Stimulated activated CD4-positive, alpha-beta T cell treated with anti-CD3 and anti-CD28 coated beads, Interleukin-2, amount 100 ng/mL, for 48 hours (primary cell): ENCODE measurements around the gene SPAG16.
"Not testable (repeated sequence)": the region's sequence is repeated elsewhere in the genome, so short reads cannot be mapped to it uniquely, and the experiment has no call there.

Experiments
- DNase-seq, 2 donors: peaks; one replicate each; pipeline ENCODE4 v3.0.0-alpha.2; 2020

The SPAG16 gene

DNA sequence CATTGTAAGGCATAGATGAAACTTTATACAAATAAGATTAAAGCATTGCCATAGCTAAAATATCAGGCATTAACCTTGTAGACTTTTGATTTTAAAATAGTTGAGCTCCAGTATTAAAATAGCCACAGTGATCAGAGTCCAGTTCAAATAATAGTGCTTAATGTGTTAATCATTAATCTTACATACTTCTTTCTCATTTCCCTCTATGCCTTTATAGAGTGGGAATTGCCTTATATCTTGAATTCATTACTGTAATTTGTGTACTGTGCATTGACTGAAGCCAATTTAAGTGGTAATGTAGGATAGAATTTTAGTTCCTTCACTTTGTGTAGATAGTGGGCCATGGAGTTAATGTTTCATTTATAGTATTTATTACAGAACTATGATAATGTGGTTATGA lies 577.4 kb downstream of the SPAG16 start:
- no peak for DNase-seq

DNA sequence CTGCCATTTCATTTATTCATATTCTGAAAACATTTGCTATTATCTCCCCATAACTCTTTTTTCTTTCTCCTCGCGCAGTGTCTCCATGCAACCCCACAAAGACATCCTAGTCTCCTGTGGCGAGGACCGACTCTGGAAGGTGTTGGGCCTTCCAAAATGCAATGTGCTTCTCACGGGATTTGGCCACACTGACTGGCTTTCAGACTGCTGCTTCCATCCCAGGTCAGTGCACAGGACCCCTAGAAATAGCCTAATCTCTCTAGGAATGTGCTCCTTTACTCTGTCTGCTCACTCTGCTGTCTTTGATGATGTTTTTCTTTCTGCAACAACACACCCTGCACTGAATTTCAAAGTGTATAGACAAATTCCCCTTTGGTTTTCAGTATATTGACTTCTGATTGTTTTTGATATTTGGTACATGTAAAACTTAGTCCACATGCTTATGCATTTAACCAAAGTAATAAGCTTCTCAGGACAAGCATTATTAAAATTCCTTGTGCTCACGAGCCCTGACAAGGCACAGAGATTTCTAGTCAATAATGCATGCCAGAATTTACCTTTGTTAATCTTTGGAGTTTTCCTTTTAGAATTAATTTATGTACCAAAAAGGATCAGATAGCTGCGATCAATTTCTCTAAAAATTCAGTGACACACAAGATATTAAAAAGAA lies 578.3 kb downstream of the SPAG16 start:
- DNase-seq: no peak

DNA sequence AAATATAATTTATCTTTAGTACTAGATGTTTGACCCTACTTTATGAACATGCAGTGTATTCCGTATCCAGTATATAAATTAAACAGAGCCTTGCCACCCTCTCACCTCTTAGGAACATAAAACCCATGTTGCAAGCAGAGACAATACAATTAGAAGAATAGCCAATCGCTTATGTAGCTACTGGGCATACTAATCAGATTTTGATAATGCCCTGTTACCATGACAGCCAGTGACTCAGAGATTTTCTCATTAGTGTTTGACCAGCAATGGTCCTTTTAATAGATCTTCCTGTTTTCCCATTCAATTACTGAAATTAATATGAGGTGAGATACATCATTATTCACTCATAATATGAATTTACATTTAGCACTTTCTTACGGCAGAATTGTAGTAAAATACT lies 579.3 kb downstream of the SPAG16 start:
- DNase-seq: no peak

DNA sequence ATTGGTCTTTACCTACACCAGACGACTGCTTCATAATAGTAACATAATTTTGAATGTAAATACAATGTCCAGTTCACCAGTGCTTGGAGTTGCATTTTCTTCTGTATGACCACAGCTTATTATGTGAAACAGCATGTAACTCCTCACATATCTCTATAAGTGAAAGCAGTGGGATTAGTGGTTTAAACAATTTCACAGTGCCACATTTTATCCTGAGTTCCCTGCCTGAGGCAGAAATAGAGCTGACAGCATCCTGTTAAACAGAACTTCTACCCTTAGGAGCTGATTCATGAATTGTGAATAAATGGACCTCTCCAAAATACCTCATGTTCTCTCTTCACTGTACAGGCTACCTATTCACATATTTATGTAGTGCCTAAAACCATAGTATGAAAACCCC lies 584.3 kb downstream of the SPAG16 start:
- no peak for DNase-seq

DNA sequence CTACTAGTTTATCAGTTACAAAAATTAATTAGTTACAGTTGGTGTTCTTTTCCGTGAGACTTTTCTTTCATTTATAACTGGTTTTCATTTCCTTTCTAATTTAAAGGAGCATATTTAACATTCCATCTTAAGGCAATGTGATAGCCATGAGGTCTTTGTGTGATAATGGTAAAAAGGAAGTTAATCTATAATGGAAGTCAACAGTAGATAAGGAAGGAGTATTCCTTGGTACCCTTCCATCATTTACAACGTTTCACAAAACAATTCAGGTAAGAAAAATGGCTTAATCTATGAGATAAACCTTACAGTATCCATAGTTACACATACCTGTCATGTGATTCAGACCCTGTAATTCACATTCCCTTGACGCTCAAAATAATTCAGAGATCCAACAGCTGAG lies 601.2 kb downstream of the SPAG16 start:
- DNase-seq: no peak

DNA sequence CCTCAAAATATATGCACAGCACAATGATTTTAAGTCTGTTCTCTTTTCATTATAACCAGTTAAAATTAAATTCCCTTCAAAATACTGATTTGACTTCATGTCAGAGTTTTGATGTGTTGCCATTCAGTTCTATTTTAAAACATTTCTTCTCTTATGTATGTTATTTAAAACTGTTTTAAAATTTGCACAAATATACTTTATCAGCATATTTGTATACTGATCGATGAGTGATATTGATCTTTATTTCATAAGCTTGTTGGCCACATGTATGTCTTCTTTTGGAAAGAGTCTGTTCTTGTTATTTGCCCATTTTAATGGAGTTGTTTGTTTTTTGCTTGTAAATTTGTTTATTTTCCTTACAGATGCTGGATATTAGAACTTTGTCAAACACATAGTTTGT lies 630.2 kb downstream of the SPAG16 start:
- no peak for DNase-seq

DNA sequence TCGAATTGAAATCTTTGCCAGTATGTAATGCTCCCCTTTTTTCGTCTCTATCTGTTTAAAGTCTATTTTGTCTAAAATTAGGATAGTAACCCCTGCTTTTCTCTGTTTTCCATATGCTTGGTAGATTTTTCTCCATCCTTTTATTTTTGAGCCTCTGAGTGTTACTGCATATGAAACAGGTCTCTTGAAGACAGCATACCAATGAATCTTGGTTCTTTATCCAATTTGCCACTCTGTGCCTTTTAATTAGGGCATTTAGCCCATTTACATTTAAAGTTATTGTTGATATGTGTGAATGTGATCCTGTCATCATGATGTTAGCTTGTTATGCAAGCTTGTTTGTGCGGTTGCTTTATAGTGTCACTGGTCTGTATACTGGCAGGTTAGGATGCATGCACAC lies 635.8 kb downstream of the SPAG16 start:
- DNase-seq: no peak

DNA sequence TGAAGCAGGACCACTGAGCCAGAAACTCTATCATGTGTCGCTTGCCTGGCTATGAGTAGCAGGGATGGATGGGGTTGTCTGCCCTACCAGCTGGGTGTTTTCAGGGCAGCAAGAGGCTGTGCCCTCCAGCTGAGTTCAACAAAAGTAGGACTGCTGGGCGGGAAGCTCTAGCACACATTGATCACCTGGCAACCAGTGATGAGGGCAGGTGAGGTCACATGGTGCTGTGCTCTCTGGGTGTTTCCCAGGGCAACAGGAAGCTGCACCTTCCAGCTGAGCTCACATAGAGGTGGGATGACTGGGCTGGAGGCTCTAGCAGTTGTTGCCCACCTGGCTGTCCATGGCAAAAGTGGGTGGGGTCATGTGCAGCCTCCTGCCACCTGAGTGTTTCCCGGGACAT lies 639.3 kb downstream of the SPAG16 start:
- no peak for DNase-seq

DNA sequence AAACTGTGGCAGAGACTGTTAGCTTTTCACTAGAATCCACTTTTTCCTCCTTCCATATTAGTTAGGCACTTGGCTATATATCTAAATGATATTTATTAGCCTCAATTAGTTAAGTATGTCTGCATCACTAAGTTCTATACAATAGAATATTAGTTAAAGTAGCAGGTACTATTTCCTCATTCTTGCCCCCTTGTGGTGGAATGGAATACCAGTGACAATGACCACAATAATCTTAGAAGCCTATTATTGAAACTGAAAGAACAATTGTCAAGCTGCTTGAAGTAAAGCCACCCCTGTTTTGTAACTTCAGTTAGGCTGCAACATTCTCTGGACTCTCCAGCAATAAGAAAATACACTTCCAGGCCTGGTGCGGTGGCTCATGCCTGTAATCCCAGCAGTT lies 650.3 kb downstream of the SPAG16 start:
- DNase-seq: no peak

DNA sequence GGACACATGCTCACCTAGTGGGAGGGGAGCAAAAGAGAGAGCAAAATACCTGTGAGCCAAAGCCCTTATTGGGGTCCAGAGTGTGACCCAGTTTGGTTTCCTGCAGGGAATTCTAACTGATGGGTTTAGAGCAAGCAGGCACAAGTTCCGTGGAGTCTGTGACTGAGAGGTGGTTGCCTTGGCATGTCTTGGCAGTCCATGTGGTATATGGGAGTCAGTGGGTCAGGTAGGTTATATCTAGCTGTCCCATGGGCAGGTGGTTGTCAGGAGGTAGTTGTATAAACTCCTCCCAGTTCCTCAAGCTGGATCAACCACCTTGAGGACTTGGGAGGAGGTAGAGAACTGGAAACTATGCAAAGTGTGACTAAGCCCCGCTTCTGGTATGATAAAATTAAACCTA lies 673.8 kb downstream of the SPAG16 start:
- no peak for DNase-seq

DNA sequence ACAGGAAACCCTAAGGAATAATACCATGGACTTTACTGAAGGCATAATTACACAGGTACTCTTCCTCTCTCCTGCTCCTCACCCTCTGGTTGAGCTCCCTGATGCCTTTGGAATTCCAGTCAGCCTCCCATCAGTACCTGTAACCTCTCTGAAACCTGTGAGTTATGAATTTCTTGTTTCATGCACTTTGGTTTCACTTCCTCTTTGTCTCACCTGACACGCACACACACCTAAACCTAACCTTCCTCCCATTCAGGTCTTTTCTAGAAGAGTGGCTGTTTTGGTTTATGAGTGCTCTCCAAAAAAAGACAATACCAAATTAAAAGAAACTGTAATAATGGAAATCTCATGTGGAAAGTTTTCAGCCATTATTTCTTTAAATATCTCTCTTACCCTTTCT lies 675.3 kb downstream of the SPAG16 start:
- DNase-seq: no peak

DNA sequence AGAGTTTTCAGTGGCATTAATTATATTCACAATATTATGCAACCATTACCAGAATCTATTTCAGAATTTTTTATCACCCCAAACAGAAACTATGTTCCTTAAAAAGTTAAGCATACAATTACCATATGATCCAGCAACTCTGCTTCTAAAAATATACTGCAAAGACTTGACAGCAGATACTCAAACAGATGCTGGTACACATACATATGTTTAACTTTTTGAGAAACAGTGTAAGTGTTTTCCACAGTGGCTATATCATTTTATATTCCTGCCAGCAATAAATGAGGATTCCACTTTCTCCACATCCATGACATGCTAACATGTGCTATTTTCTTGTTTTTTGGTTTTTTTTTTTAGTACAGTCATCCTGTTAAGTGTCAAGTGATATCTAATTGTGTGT lies 687.3 kb downstream of the SPAG16 start:
- no peak for DNase-seq

DNA sequence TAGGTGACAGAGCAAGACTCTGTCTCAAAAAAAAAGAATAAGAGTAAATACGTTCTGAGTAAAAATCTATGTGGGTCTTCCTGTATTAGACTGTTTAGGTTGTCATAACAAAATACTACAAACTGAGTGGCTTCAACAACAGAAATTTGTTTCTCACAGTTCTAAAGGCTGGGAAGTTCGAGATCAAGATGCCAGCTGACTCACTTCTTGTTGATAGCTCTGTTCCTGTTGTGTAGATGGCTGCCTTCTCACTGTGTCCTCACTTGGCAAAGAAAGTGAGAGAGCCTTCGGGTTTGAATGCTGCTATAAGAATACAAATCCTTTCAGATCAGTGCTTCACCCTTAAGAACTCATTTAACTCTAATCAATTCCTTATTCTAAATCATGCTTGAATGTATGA lies 696.6 kb downstream of the SPAG16 start:
- no peak for DNase-seq

DNA sequence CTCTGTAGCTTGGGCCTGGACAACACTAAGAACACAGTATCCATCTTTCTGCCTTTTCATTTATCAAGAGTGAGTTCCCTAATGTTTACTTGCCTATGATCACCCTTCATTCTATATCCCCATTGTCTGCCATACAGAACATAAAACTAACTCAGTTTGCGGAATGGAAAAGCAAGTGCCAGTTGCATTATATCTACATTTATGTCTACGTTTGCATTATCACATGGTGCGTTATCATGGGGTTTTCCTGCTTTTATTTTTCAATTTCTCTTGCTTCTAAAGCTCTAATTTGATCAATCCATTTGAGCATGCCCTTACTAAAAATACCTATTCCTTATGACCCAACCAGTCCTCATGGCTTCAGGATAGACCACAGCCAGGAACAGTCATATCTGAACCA lies 704.9 kb downstream of the SPAG16 start:
- no peak for DNase-seq

DNA sequence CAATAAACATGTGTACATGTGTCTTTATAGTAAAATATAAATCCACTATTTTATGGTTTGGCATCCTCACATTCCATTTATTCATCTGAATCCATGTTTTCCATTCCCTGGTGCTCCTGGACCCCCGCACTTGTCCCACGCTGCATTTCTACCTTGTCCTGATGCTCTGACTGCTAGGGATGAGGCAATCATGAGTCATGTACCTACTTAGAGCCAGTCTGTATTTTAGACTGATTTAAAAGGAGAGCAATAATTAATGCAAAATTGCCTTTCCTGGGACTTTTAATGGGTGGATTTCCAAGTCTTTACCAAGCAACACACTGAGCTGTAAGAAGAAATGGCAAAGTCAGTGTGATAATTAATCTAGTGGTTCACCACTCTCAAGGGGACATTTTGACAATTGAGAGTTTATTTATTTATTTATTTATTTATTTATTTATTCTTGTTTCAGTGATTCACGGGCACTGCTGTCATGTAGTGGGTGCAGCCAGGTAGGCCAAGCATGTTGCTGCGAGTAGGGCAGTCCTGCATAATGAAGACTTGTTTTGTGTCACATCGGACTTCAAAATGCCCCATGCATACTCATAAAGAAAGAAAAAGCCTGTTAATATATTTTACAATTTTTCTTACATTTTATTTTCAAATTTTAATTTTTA lies 707.3 kb downstream of the SPAG16 start:
- DNase-seq: no peak

DNA sequence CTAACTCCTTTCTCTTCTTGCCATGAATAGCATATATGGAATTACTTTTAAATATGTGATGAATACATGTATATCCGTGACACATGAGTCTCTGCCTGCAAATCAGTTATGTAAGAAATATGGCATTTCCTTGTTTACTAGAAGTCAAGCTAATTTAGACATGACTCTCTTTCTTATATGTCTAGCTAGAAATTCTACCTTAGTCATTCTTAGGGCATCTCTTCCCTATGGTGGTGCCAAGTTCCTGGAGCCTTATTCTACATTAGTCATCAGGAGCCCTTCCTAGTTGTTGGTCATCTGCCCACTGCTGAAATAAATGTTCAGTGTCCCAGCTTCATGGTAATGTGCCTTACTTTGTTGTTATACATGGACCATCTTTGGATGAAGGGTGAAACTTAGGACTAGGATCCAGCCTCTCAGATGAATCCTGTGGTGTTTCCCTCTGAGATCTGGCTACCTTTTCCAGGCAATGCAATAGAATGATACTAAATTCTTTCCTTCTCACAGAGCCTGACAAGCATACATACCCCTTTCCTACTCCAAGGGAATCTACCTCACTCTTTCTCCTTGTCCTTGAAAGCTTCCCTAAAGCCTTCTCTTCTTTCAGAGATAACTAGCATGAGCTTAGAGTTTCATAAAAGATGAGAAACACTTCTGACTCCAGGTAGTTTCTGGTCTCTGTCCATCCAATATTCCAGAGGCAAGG lies 711.3 kb downstream of the SPAG16 start:
- DNase-seq: no peak

DNA sequence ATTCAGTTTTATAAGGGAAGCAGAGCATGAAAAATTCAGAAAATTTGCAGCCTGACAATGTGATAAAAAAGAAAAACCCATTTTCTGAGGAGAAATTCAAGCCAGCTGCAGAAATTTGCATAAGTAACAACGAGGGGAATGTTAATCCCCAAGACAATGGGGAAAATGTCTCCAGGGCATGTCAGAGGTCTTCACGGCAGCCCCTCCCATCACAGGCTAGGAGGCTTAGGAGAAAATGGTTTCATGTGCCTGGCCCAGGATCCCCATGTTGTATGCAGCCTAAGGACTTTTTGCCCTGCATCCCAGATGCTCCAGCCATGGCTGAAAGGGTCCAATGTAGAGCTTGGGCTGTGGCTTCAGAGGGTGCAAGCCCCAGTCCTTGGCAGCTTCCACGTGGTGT lies 714.7 kb downstream of the SPAG16 start:
- not testable (repeated sequence) for DNase-seq

DNA sequence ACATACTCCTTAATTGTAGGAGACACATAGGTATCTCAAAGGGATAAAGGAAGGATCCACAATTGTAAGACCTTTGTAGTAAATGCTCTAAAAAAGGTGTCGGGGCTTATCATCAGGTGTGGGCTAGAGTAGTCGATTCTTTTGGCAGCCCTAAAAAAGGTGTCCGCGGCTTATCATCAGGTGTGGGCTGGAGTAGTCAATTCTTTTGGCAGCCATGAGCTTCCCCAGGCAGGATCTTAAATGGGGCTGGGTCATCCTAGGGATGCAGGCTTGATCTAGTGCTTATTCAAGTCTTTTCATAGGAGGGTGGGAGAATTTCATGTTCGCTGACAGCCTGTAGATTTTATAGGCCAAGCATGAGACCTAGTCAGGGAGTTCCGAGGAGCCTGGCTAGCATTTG lies 720.2 kb downstream of the SPAG16 start:
- no peak for DNase-seq

DNA sequence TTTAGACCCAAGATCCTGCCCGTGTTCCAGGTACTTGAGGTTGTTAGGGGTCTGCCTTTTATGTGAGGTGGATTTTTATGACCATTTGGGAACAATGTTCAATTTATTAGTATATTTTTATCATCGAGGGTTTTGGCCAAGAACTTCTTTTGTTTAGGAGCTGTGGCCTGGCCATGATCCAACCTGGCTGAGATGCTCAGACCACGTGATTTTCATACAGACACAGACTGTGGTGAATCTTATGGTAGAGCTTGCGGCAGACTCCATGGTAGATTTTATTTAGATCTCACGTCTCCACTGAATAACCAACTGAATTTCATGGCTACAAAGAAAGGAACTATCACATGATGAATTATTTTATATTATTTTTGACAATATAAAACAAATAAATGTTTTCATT lies 721.1 kb downstream of the SPAG16 start:
- DNase-seq: no peak

DNA sequence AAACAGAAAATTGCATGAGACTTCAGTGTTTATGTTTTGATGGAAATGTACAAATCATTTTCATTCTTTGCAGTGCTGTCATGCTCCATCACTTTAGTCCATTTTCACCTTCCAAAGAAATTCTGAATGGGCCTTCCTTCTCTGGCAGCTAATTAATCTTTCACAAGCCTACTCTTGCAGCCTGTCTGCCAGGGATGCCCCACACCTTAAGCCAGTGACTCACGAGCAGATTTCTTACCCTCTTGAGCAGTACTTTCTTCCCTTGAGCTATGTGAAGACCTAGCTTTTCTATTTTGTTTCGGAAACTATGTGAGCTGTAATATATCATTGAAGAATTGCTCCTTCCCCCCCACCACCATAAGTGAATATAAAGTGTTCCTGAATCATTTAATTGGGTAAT lies 722.3 kb downstream of the SPAG16 start:
- no peak for DNase-seq

DNA sequence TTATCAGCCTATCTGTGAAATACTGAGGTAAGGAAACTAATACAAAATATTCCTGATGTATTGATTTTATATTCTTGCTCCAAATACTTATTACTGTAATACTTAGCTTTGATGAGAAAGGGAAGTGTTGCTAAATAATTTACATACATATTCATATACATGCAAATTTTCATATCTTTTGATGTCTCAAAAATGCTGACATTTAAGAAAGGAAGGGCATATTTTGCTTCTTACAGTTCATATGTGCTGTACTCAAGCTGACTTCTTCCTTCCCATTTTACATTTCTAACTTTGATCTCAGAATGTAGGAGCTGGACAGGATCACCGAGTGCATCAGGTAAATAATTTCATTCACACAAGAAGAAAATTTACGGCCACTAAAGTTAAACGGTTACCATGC lies 727.4 kb downstream of the SPAG16 start:
- no peak for DNase-seq

DNA sequence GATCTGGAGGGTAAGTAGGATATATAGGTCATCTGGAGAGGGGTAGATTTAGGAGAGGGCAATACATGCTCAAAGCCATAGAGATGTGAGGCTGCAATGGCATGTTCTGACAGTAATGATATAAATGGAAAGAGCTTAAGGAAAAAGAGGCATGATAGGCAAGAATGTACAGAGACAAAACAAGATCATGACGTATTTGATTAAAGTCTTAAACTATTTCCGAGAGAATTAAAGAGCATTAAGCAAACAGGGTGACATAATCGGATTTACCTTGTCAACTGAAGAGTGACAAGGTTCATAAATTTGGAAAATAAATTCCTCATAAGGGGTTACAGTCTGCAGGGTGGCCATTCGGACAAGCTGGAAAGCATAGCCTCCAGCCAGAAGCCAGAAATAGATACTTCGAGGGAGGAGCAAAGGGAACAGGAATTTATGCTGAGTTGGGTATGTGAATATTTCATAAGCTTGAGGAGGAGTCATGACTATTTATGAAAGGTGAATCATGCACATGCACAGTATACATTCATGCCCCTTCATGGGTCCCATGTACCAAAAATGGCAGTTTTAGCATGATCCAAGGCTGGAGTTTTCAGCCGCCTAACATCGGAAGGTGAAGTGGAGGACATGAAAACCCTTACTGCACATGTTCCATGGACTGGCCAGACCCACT lies 730.4 kb downstream of the SPAG16 start:
- DNase-seq: no peak

DNA sequence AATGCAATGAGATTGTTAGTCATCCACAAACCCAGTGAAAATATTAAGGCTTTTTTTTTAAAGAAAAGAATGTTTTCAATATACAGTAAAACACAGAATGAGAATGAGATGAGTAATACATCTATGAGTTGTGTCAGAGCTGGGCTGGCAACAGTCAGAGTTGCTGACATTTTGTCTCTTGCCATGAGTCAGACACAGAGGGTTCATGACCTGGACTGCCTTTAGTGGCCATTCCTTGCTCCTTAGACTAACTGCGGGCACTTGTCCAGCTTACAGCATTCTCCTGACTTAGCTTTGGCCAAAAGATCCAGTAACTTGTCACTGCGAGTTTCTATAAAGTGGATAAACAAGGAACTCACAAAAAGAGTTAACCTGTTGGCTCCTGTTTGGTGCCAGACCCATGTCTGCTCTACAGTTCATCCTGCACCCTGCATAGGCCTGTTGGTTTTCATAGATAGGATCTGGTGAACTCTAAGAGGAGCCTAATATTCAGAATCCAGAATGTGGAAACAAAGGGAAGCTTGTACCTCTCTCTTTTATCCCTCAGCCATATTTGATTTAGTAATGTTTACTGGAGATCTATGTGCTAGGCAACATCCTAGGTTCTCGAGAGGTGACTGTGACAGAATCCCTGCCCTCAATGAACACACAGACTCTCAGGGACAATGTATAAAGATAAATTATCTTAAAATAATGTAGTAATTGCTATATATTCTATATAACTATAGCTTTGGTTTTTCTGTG lies 735.1 kb downstream of the SPAG16 start:
- DNase-seq: no peak
